GM19328 (cell line): Measurements from ENCODE around the gene ADGRG1.

ENCODE experiments used
- ATAC-seq: cut with Tn5 transposase; IDR thresholded peaks from one replicate; pipeline ENCODE4 v1.9.1; 2021; ENCODE audit warnings: mild to moderate bottlenecking, moderate library complexity; ENCODE audit not compliant: unreplicated experiment

The ADGRG1 gene

DNA sequence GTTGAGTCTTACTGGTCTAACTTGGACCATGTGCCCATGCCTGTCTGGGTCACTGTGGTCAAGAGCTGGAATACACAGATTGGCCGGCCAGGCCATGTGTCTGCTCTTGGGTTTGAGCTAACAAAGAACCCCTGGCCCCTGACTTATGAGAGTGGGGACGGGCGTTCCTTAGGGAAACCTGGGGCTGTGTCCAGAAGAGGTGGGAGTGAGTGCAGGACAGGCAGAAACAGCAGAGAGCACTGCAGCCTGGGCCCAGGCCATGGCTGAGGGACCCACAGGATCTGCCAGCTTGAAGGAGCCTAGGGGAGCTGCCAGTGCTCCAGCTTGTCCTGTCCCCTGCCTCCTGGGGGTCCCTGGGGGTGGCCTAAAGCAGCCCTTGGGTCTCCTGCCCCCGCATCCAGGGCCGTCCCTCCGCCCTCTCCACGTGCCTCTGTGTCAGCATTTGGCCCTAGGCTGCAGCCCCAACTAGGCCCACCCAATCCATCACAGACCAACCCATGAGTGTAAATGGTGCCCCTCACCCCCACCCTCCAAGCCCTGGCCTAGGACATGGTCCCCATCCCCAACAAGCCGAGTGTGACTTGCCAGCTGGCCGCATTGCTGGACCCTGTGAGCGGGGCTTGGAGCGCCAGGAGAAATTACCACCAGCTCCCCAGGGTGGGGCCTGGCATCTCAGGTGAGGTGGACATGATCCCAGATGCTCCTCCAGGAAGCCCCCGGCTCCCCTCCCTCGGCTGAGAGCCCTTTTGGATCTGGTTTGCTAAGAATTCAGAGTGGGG, 53.7 kb downstream of the ADGRG1 start:
- no peak for ATAC-seq

DNA sequence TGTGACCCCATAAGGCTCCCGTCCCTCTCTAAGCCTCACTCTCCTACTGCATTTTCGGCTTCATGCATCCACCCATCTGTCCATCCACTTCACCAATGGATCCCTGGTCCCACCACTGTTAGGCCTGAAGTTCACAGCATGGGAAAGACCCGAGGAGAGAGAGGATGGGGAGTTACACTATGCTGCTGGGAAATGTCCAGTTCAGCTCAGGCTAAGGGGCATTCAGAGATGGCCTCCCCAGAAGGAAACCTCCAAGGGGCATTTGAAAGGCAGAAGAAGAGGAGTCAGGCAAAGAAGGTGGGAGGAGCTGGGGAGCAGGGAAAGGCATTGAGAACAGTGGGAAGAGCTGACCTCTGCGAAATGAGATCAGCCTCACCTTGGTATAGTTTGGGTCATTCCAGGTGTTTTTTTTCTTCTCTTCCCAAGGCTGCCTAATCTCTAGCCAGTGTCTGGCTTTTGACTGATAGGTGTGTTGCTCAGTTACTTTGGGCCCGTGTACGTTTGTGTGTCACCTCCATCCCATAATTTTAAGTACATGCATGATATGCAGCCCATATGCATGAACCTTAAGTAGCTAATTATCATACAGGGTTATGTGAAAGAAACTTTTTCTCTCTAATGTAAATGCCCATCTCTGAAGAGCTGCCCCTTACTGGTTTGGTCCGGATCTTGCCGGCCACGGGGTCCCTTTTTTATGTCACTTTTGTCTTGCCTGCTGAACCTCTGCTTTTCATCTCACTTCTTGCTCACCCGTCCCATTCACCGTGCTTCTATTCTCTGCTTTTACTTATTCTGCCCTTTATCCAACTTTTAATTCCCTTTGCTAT, 54.6 kb downstream of the ADGRG1 start:
- no peak for ATAC-seq

DNA sequence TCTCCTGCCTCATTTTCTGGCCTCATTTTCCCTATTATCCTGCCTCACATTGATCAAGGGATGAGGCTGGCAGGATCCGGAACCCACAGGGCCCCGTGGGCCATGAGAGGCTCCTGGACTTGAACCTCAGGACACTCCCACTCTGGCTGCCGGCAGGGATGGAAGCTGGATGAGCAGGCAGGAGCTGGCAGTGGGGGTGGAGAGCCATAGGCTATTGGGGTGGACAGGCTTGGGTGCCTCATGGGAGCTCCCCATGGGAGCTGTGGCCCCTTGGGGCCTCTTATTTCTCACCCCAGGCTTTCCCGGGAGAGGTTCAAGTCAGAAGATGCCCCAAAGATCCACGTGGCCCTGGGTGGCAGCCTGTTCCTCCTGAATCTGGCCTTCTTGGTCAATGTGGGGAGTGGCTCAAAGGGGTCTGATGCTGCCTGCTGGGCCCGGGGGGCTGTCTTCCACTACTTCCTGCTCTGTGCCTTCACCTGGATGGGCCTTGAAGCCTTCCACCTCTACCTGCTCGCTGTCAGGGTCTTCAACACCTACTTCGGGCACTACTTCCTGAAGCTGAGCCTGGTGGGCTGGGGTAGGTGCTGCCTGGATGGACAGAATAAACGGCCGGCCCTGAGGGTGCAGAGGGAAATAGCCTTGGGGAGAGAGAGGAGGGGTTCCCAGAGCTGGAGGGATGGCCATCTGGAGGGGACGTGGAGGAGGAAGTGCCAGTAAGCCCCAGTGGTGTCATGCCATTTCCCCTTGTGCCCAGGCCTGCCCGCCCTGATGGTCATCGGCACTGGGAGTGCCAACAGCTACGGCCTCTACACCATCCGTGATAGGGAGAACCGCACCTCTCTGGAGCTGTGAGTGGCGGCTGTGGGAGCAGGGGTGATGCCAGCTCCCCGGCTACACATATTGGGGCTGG, 55.5 kb downstream of the ADGRG1 start:
- ATAC-seq, result no peak

DNA sequence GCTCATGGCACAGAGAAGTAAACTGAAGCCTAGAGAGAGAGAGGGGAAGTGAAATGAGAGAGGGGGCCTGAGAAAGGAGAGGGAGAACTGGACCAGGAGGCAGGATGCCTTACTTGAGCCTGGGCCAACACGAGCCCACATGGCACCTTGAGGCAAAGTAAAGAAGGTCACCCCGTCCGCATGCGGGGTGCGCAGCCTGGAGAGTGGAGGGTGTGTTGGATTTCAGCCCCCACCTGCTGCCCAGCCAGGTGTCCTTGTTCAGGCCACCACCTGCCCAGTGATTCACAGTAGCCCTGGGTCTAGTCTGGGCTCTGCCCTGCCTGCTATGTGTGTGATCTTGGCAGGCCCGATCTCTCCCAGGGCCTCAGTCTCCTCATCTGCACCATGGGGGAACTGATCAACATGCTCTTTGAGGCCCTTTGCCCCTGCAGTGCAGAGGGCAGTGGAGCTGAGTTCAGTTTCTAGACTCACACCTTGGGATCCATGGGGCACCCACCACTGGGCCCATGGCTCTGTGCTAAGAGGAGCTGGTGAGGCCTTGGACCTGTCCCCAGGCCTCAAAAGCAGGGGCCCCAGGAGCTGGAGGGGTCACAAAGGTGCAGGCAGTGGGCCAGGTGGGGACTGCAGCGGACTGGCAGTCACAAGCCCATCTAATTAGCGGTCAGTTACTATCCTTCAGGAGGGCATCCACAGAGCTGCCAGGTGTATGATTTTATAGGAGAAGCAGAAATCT, 56.4 kb downstream of the ADGRG1 start:
- no peak for ATAC-seq

DNA sequence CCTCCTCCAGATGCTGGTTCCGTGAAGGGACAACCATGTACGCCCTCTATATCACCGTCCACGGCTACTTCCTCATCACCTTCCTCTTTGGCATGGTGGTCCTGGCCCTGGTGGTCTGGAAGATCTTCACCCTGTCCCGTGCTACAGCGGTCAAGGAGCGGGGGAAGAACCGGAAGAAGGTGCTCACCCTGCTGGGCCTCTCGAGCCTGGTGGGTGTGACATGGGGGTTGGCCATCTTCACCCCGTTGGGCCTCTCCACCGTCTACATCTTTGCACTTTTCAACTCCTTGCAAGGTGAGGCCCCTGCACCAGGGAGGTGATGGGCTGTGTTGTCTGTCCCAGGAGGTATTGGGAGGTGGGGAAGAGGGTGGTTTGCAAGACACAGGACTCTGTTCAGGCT, 57.2 kb downstream of the ADGRG1 start:
- no peak for ATAC-seq

DNA sequence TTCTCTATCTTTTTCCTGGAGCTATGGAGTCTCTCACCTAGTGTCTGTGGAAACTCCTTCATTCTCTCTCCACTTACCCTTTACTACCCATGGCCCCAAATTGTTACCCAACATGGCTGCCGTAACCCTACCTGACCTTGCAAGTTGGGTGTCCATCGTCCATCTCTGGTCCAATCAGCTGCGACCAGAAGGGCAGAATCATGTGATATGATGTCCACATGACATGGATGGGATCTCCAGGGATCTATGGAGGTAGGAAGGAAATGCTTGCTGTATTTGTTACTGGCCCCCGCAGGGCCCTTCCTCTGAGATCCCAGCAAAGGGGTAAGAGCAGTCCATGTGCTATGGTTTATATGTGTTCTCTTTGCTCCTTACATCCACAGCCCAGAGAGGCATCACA, 58.1 kb downstream of the ADGRG1 start:
- no peak for ATAC-seq

DNA sequence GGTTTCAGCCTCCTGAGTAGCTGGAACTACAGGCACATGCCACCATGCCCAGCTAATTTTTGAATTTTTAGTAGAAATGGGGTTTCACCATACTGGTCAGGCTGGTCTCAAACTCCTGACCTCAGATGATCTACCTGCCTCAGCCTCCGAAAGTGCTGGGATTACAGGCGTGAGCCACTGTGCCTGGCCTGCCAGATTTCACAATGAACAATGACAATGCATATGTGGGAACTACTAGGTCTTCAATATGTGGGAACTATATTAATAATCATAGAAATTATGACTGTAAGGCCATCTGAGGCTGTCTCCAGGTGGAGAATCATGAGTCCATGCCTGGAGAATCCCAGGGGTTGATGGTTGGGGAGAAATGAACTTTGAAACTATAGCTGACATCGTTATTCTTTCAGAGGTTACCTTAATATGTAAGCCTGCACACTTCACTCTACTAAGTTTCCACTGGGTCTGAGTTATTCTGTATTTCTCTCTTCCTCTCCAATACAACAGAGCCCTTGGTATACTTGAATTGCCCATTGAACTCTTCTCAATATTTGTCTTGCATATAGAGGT, 59.0 kb downstream of the ADGRG1 start:
- no peak for ATAC-seq

DNA sequence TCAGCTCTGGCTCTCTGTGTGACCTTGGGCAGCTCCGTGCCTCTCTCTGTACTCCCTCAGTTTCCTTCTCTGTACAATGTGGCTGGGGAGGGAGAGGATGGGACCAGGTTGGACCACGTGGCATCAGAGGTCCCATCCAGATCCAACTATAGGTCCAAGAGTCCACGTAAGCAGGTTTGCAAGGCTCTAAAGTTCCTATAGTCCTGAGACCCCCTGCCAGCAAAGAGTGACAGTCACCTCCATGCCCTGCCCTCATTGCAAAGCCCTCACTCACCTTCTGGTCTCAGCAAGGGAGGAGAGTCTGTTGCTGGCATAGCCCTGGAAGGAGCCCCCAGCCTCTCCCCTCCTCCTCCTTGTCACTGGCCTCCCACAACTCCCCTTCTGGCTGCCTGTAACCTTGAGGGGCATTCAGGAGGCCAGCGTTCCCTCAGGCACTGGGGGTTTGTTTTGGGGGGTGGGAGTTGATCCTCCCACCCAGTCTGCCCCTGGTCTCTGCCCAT, 60.1 kb downstream of the ADGRG1 start:
- ATAC-seq, result no peak

DNA sequence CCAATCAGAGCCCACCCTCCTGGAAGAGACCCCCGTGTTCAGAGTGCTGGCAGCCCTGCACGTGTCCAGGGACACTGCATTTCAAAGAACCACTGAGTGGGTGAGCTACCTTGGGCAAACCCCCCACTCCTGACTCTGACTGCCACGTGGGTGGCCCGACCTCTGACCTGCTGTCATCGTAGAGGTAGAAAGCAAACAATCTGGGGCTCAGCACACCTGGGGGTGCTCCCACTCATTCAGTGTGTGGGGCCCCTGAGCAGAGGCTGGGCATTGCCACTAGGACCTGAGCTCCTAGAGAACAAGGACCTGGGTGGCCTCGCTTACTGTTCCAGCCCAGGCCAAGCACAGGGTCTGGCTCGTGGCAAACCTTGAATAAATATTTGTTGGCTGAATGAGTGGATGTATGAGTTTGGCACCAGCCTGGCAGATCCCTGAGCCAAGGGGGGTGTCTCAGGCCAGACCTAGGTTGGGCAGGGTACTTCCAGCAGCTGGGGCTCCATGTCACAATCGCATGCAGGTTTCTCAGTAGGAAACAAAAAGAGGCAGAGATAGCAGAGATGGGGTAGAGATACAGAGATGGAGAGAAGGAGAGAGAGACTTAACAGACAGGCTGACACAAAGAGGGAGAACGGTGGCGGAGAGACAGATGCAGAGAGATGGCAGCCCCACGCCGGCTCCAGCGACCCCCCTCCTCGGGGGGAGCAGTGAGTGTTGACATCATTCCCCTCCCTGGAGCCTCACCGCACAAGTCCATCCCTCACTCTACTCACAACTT, 60.7 kb downstream of the ADGRG1 start:
- ATAC-seq, result no peak

DNA sequence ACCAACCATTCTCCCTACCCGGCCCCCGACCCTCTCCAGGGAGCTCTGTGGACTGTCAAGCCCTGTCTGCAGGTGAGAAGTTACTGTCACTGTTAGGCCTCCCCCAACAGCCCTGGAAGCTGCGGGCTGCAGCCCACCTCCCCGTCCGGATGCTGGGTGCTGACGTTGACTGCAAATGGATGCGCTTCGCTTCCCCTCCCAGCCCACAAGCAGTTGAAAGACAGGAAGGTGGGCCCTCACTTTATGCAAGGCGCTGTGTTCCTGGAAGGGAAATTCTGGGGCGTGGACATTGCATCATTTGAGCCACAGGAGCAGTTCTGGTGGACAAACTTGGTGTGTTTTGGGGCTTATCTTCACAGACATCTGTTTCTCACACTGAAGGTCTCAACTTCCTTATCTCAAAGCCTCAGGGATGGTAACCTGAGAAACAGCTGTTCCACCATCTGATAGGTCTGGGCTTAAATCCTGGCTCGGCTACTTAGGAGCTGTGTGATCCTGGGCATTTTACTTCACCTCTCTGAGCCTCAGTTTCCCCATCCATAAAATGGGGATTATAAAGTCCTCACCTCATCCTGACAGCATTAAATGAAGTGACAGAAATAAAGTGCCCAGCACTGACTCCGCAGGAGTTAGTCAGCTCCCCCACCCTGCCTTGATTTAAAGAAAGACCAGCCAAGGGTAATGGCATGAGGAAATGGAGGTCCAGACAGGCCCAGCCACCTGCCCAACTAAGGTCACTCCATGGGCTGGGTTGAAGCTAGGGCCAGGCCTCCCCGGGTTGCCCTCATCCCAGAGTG, 61.5 kb downstream of the ADGRG1 start:
- ATAC-seq, result no peak

DNA sequence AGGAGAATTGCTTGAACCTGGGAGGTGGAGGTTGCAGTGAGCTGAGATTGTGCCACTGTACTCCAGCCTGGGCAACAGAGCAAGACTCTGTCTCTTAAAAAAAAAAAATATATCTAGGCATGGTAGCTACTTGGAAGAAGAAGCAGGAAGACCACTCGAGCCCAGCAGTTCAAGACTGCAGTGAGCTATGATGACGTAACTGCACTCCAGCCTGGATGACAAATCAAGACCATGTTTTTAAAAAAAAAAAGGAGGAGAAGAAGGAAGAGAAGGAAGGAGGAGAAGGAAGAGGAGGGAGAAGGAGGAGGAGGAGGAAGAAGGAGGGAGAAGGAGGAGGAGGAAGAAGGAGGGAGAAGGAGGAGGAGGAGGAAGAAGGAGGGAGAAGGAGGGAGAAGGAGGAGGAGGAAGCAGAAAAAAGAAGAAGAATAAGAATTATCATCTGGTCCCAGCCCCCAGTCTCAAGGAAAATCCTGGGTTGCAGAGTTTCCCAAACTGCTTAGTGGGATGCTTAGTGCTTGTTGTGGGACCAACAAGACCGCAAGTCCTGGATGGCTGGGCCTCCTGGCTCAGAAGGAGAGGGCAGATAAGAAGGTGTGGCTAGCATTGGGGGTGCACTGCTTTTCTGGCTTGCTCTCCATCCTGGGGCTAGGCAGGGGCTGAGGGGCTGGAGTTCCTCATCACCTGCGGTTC, 62.5 kb downstream of the ADGRG1 start:
- ATAC-seq, result no peak

DNA sequence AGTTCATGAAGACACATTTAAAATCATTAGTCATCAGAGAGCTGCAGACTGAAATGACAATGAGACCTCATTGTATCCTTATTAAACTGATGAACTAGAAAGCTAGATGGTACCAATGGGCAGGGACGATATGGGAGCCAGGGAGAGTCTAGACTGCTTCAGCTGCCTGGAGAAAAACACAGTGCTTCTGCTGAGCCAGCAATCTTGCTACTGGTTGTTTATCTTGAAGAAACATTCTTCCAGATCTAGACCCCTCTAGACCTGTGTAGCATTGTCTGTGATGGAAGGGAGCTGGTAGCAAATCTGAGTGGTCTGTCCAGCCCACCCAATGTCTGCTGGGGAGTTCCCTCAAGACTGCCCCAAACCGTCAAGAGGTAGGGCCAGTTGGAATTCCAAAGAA, 64.2 kb downstream of the ADGRG1 start:
- ATAC-seq, result no peak

DNA sequence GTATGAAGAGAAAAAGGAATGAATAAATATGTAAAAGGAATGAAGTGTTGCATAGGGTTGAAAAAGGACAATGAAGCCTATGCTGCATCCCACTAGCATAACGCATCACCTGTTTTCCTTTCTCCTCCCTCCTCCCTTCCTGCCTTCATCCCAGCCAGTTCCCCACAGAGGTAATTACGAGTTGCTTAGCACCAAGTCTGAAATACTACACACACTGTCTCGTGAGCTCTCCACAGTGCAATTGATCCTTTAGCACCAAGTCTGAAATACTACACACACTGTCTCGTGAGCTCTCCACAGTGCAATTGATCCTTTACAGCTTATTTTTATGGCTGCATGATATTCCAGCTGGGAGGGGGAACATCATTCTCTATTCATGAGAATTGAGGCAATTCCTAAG, 65.1 kb downstream of the ADGRG1 start:
- no peak for ATAC-seq

DNA sequence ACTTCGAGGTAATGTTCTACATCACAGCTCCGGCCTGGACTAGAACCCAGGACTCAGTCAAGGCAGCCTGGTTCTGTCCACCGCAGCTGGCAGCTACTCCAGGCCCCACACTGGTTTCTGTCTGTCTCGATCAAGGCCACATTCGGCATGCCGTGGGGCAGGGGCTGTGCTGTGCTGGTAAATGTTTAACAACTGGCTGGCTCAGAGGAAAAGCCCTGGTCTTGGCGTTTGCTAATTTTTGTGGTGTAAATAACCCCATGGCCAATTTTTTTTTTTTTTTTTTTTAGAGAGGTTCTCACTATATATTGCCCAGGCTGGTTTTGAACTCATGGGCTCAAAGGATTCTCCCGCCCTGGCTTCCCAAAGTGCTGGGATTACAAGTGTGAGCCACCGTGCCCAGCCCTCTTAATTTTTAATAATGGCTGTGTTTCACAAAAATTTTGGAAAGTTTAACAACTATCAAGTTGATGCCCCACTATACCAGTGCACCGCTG, 65.8 kb downstream of the ADGRG1 start:
- no peak for ATAC-seq

DNA sequence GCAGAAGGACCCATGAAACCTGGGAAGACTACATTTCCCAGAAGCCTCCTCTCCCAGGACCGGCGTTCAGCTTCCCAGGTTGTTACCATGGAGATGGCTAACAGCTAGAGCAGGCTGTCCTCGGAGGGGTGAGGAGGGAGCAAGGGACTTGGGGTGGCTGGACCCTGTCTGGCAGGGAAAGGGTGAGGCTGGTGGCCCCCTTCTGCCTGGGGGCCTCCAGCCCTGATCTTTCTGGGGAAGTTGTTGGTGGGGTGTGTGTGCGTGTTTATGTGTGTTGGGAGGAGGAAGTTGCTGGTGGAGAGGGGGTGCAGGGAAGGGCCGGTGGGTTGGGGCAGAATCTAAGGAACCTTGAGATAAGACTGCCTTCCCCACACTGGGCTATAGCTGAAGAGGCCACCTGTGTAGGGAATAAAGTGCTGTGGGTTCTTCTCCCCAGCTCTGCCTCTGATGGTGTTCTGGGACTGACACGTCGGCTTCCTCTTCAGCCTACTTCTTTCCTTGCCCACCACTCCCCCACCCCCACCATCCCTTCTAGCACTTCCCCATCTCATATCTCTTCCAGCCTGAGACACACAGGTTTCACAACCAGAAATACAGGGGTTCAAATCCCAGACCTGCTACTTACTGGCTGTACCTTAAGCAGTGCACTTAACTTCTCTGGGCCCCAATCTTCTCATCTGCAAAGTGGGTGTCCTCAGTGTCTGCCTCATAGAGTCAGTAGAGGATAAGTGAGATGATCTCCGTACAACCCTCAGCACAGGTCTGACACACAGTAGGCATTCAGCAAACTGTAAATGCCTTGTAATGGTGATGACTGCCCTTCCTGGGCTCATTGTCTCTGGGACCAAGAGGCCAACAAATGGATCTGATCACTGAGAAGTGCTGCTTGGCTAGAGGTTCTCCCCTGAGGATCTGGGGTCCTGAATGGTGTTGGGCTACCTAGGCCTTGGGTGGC, 66.6 kb downstream of the ADGRG1 start, which contains the start of gene DRC7:
Gene DRC7, plus strand, starts transcription at position 82 of the 955 bp plus-strand sequence. CDS start 3,144 bp downstream, outside the sequence.
- ATAC-seq, result no peak

DNA sequence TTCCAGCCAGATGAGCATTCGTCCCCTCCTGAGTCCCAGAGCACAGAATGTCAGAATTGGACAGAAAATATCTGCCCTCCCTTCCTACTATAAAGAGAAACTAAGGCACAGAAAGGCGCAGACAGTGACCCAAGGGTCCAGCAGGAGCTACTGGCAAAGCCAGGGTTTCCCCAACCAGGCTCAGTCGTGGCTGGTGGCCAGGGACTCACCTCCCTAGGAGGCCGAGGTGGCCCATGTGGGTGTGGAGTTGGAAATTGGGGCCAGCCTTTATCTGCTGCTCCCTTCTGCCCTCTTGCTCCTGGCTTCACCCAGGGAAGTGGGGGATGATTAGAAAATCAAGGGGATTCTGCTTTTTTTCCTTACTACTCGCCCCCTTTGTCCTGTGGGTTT, 67.2 kb downstream of the ADGRG1 start:
- ATAC-seq, result no peak
